HCT116 (cell line): ENCODE measurements around the gene ORC6. TPM values are rescaled to one million over a fixed set of nuclear protein-coding genes. Genes with fewer than 3 reads are reported as not detected.

ENCODE experiments used
- ATAC-seq: fragments of 200-7000 bp; cut with Tn5 transposase; 2 replicates; pipeline ENCODE4 v1.9.1; 2020; ENCODE audit warnings: mild to moderate bottlenecking, moderate library complexity
- BruUV-seq: library from RNA; stranded (reverse); fragments of 400-500 nt; replicated peaks from 2 replicates; lab custom pipeline; 2021; lab: Mats Ljungman, UMichigan
- CTCF ChIA-PET: fragments of 300-600 bp; sonication (Branson Sonifier 250); formaldehyde crosslinking; loops from one replicate; lab custom pipeline; 2021; ENCODE audit warnings: antibody characterized with exemption; lab: Charles Lee
- POLR2A ChIA-PET: fragments of 300-600, 350-600 bp; sonication (Branson Sonifier 250); formaldehyde crosslinking; loops from one replicate; lab custom pipeline; 2021; ENCODE audit warnings: antibody characterized with exemption; lab: Charles Lee
- RAD21 ChIA-PET, 2 experiments: fragments of 300-600 bp; sonication (Branson Sonifier 250); formaldehyde crosslinking; loops; one replicate each; lab custom pipeline; 2023; ENCODE audit warnings: low total read pairs in 2 of 2; ENCODE audit not compliant: uncharacterized antibody in 2 of 2, unreplicated experiment in 2 of 2, low non-redundant PET in 1 of 2; lab: Charles Lee
- DNase-seq: peaks from one replicate; pipeline ENCODE4 v3.0.0-alpha.2; 2010; ENCODE audit warnings: low read depth, low spot score
- H2AFZ ChIP-seq: fragments of 200-600 bp; shearing (Covaris generic), sonication (generic); 2 replicates; pipeline ENCODE4 v1.6.1; 2017; ENCODE audit warnings: low read depth, mixed run types, mixed read lengths, antibody characterized with exemption, low read length; ENCODE audit not compliant: poor library complexity, severe bottlenecking
- H3K27ac ChIP-seq: 2 replicates; pipeline ENCODE4 v1.5.1; 2012; ENCODE audit warnings: low read depth, low read length
- H3K27me3 ChIP-seq: fragments of 200-600 bp; sonication (generic); 2 replicates; pipeline ENCODE4 v1.6.1; 2016; ENCODE audit warnings: mixed run types, low read length, mixed read lengths; ENCODE audit not compliant: insufficient read depth
- H3K36me3 ChIP-seq, 2 experiments: fragments of 200-500 bp in 1 of 2; fragments of 200-600 bp in 1 of 2; sonication (Bioruptor generic) in 1 of 2; sonication (generic) in 1 of 2; 2 replicates each; pipeline versions ENCODE4 v1.5.1 to v1.6.1; 2014 to 2016; ENCODE audit warnings: low read length in 2 of 2, inconsistent platforms in 1 of 2, mixed read lengths in 1 of 2, mixed run types in 1 of 2; ENCODE audit not compliant: insufficient read depth in 2 of 2, control insufficient read depth in 1 of 2
- H3K4me1 ChIP-seq, 2 experiments: fragments of 200-600 bp in 1 of 2; sonication (generic) in 1 of 2; 2 replicates each; pipeline versions ENCODE4 v1.5.1 to v1.6.1; 2012 to 2017; ENCODE audit warnings: low read length in 2 of 2, inconsistent platforms in 1 of 2, mild to moderate bottlenecking in 1 of 2, mixed read lengths in 1 of 2, mixed run types in 1 of 2, moderate library complexity in 1 of 2; ENCODE audit not compliant: insufficient read depth in 2 of 2, control insufficient read depth in 1 of 2
- H3K4me2 ChIP-seq: fragments of 200-600 bp; sonication (generic); 2 replicates; pipeline ENCODE4 v1.6.1; 2017; ENCODE audit warnings: mixed run types, low read length, mixed read lengths
- H3K4me3 ChIP-seq, 2 experiments: fragments of 200-600 bp in 1 of 2; sonication (generic) in 1 of 2; replicated peaks in 1 of 2; 2 replicates each; pipeline ENCODE4 v1.5.1; 2011 to 2016; ENCODE audit warnings: low read length in 2 of 2, control low read depth in 1 of 2, low read depth in 1 of 2, mild to moderate bottlenecking in 1 of 2, mixed read lengths in 1 of 2, mixed run types in 1 of 2
- H3K79me2 ChIP-seq: fragments of 200-600 bp; sonication (generic); 2 replicates; pipeline ENCODE4 v1.6.1; 2017; ENCODE audit warnings: mild to moderate bottlenecking, mixed run types, low read length, moderate library complexity, mixed read lengths; ENCODE audit not compliant: insufficient read depth
- H3K9ac ChIP-seq: fragments of 200-600 bp; sonication (generic); 2 replicates; pipeline ENCODE4 v1.6.1; 2016; ENCODE audit warnings: low read length, mixed read lengths
- H3K9me2 ChIP-seq: fragments of 200-600 bp; sonication (generic), shearing (Covaris generic); 2 replicates; pipeline ENCODE4 v1.6.1; 2017; ENCODE audit warnings: mixed run types, mild to moderate bottlenecking, moderate library complexity; ENCODE audit not compliant: insufficient read depth
- H3K9me3 ChIP-seq, 2 experiments: fragments of 200-500 bp in 1 of 2; fragments of 200-600 bp in 1 of 2; sonication (Bioruptor generic) in 1 of 2; sonication (generic) in 1 of 2; 2 replicates each; pipeline ENCODE4 v1.6.1; 2014 to 2017; ENCODE audit warnings: low read length in 2 of 2, mixed read lengths in 2 of 2, inconsistent platforms in 1 of 2, low read depth in 1 of 2, mild to moderate bottlenecking in 1 of 2, mixed run types in 1 of 2, moderate library complexity in 1 of 2; ENCODE audit not compliant: control insufficient read depth in 1 of 2, insufficient read depth in 1 of 2
- H4K20me1 ChIP-seq: fragments of 200-600 bp; sonication (generic), shearing (Covaris generic); 2 replicates; pipeline ENCODE4 v1.6.1; 2017; ENCODE audit warnings: mixed run types, mild to moderate bottlenecking, moderate library complexity; ENCODE audit not compliant: insufficient read depth
- CBX3 ChIP-seq: IDR thresholded peaks from 2 replicates; pipeline ENCODE4 v1.6.1; 2012; ENCODE audit warnings: low read depth
- CEBPB ChIP-seq: IDR thresholded peaks from 2 replicates; pipeline ENCODE4 v1.6.1; 2012; ENCODE audit warnings: low read depth
- EZH2 ChIP-seq: fragments of 200-600 bp; sonication (generic); IDR thresholded peaks from 2 replicates; pipeline ENCODE4 v1.6.1; 2017; ENCODE audit warnings: antibody characterized with exemption, mixed run types
- EZH2phosphoT487 ChIP-seq: fragments of 200-600 bp; IDR thresholded peaks from 2 replicates; pipeline ENCODE4 v1.6.1; 2018; ENCODE audit warnings: antibody characterized with exemption, borderline replicate concordance
- FOSL1 ChIP-seq: IDR thresholded peaks from 2 replicates; pipeline ENCODE4 v1.6.1; 2012; ENCODE audit warnings: low read depth
- JUND ChIP-seq: IDR thresholded peaks from 2 replicates; pipeline ENCODE4 v1.6.1; 2012
- POLR2A ChIP-seq: IDR thresholded peaks from 2 replicates; pipeline ENCODE4 v1.7.0; 2011; ENCODE audit warnings: borderline replicate concordance; ENCODE audit not compliant: insufficient read depth, insufficient read length; ENCODE audit errors: extremely low read depth
- POLR2AphosphoS5 ChIP-seq: IDR thresholded peaks from 2 replicates; pipeline ENCODE4 v1.6.1; 2011; ENCODE audit warnings: mild to moderate bottlenecking, low read depth, low read length, moderate library complexity
- SP1 ChIP-seq: IDR thresholded peaks from 2 replicates; pipeline ENCODE4 v1.6.1; 2012; ENCODE audit warnings: low read depth
- SRF ChIP-seq: IDR thresholded peaks from 2 replicates; pipeline ENCODE4 v1.6.1; 2012; ENCODE audit warnings: low read depth
- TCF7L2 ChIP-seq: IDR thresholded peaks from 2 replicates; pipeline ENCODE4 v1.7.0; 2011; ENCODE audit warnings: borderline replicate concordance, inconsistent platforms; ENCODE audit not compliant: insufficient read depth, insufficient read length; ENCODE audit errors: extremely low read depth
- YY1 ChIP-seq: IDR thresholded peaks from 2 replicates; pipeline ENCODE4 v1.6.1; 2011; ENCODE audit warnings: low read length, low read depth, moderate library complexity, mild to moderate bottlenecking; ENCODE audit not compliant: insufficient replicate concordance; ENCODE audit errors: extremely low read depth
- ZFX ChIP-seq: fragments of 450-650 bp; IDR thresholded peaks from 2 replicates; pipeline ENCODE4 v1.6.1; 2017
- intact Hi-C: fragments of 100-400 bp; cut with micrococcal nuclease; formaldehyde crosslinking; loops from 2 replicates; pipeline ENCODE4 v1.10.0; 2022
- total RNA-seq: library from RNA; stranded (reverse); gene quantifications from one replicate; pipeline ENCODE4 v1.2.1, GENCODE V29; 2021; ENCODE audit not compliant: unreplicated experiment
- TF ChIP-seq, protein P1 (sequence below): IDR thresholded peaks from 2 replicates; pipeline ENCODE4 v1.6.1; 2012; ENCODE audit warnings: low read depth
- TF ChIP-seq, protein P2 (sequence below): IDR thresholded peaks from 2 replicates; pipeline ENCODE4 v1.6.1; 2012
- TF ChIP-seq, protein P3 (sequence below): IDR thresholded peaks from 2 replicates; pipeline ENCODE4 v1.6.1; 2012

Gene ORC6
- total RNA-seq, 1 experiment from 2014 or later = 44.7 TPM

DNA sequence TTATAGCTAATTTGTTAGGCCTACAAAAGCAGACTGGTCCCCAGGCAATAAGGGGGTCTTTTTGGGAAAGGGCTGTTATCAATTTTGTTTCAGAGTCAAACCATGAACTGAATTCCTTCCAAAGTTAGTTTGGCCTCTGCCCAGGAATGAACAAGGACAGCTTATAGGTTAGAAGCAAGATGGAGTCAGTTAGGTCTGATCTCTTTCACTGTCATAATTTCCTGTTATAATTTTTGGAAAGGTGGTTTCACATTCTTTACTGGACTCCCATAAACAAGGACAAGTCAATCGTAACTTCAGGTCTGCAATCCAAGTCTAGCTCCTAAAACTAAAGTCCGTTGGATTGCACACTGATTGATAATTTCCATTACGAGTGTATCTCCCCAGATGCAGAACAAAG is 38.2 kb upstream of the ORC6 start:
- no peaks in the 10 kb centered on the region for H3K27me3 ChIP-seq
- H3K9me2 ChIP-seq = no peaks in the 10 kb centered on the region
- H3K9ac ChIP-seq = no peak overlapping the region
- RAD21 ChIA-PET = no interaction called here
- no peak overlapping the region for H3K27ac ChIP-seq
- ATAC-seq (no peak), DNase-seq (no peak)
- TF ChIP-seq JUND (no peak), EZH2phosphoT487 (no peak), SP1 (no peak), FOSL1 (no peak), CEBPB (no peak), SRF (no peak), CBX3 (no peak), EZH2 (no peak), TCF7L2 (no peak), YY1 (no peak), ZFX (no peak), POLR2A (no peak), POLR2AphosphoS5 (no peak)
- TF ChIP-seq, protein P1, sequence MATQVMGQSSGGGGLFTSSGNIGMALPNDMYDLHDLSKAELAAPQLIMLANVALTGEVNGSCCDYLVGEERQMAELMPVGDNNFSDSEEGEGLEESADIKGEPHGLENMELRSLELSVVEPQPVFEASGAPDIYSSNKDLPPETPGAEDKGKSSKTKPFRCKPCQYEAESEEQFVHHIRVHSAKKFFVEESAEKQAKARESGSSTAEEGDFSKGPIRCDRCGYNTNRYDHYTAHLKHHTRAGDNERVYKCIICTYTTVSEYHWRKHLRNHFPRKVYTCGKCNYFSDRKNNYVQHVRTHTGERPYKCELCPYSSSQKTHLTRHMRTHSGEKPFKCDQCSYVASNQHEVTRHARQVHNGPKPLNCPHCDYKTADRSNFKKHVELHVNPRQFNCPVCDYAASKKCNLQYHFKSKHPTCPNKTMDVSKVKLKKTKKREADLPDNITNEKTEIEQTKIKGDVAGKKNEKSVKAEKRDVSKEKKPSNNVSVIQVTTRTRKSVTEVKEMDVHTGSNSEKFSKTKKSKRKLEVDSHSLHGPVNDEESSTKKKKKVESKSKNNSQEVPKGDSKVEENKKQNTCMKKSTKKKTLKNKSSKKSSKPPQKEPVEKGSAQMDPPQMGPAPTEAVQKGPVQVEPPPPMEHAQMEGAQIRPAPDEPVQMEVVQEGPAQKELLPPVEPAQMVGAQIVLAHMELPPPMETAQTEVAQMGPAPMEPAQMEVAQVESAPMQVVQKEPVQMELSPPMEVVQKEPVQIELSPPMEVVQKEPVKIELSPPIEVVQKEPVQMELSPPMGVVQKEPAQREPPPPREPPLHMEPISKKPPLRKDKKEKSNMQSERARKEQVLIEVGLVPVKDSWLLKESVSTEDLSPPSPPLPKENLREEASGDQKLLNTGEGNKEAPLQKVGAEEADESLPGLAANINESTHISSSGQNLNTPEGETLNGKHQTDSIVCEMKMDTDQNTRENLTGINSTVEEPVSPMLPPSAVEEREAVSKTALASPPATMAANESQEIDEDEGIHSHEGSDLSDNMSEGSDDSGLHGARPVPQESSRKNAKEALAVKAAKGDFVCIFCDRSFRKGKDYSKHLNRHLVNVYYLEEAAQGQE = no peak
- TF ChIP-seq, protein P2, sequence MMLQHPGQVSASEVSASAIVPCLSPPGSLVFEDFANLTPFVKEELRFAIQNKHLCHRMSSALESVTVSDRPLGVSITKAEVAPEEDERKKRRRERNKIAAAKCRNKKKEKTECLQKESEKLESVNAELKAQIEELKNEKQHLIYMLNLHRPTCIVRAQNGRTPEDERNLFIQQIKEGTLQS = no peak
- TF ChIP-seq, protein P3, sequence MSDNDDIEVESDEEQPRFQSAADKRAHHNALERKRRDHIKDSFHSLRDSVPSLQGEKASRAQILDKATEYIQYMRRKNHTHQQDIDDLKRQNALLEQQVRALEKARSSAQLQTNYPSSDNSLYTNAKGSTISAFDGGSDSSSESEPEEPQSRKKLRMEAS = no peak
- no peaks in the 10 kb centered on the region for H3K79me2 ChIP-seq
- CTCF ChIA-PET = no interaction called here
- H2AFZ ChIP-seq = no peak overlapping the region
- no peak overlapping the region for H3K4me3 ChIP-seq
- no peaks in the 10 kb centered on the region for H3K9me3 ChIP-seq
- no peaks in the 10 kb centered on the region for H4K20me1 ChIP-seq
- H3K4me1 ChIP-seq = no peaks in the 10 kb centered on the region
- POLR2A ChIA-PET = no interaction called here
- no TSS peak for BruUV-seq
- intact Hi-C loops = no loop called here
- no peaks in the 10 kb centered on the region for H3K36me3 ChIP-seq
- no peak overlapping the region for H3K4me2 ChIP-seq
